ENCODE results near the gene TTC28. TPM values are rescaled to one million over a fixed set of nuclear protein-coding genes. Genes with fewer than 3 reads are reported as not detected.
"Not testable (repeated sequence)": the region's sequence is repeated elsewhere in the genome, so short reads cannot be mapped to it uniquely, and the experiment has no call there.

The TTC28 gene
- total and polyA plus RNA-seq, 12 donors, result 3.4 to 75.6 (median 28.6) TPM

- Histone ChIP-seq H3K27ac (no peak overlapping the region), H3K9me3 (replicated peaks in 1 of 3) (no peaks in the 10 kb centered on the region), H3K27me3 (no peaks in the 10 kb centered on the region), H3K36me3 (replicated peaks in 1 of 2) (no peaks in the 10 kb centered on the region), H3K4me3 (no peak overlapping the region), H3K4me1 (replicated peaks in 1 of 2) (peaks cover 0 to 16% of the 10 kb centered on the region in 2 donors)
- WGBS, 4 donors, result 78 to 88% (median 83%) methylated on average over 2 of the region's 2 CpGs
- TF ChIP-seq, protein P1, sequence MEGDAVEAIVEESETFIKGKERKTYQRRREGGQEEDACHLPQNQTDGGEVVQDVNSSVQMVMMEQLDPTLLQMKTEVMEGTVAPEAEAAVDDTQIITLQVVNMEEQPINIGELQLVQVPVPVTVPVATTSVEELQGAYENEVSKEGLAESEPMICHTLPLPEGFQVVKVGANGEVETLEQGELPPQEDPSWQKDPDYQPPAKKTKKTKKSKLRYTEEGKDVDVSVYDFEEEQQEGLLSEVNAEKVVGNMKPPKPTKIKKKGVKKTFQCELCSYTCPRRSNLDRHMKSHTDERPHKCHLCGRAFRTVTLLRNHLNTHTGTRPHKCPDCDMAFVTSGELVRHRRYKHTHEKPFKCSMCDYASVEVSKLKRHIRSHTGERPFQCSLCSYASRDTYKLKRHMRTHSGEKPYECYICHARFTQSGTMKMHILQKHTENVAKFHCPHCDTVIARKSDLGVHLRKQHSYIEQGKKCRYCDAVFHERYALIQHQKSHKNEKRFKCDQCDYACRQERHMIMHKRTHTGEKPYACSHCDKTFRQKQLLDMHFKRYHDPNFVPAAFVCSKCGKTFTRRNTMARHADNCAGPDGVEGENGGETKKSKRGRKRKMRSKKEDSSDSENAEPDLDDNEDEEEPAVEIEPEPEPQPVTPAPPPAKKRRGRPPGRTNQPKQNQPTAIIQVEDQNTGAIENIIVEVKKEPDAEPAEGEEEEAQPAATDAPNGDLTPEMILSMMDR (IDR thresholded peaks at IDR 0.05), result no peak
- no peak for TF ChIP-seq POLR2A (IDR thresholded peaks at IDR 0.05)
- DNase-seq, result no peak
- intact Hi-C loops (cut with DNase I), result no loop called here
Measured at GRCh38 chr22:28369854-28370253, 309.8 kb downstream of the TTC28 start.

GRCh38 chr22:28366856-28367255 is 312.8 kb downstream of the TTC28 start:
- Histone ChIP-seq H3K4me1 (replicated peaks in 1 of 2) (no peaks in the 10 kb centered on the region), H3K27ac (no peak overlapping the region), H3K27me3 (no peaks in the 10 kb centered on the region), H3K36me3 (replicated peaks in 1 of 2) (no peaks in the 10 kb centered on the region), H3K9me3 (replicated peaks in 1 of 3) (no peaks in the 10 kb centered on the region), H3K4me3 (no peak overlapping the region)
- intact Hi-C loops (cut with DNase I), result no loop called here
- WGBS, 4 donors, result 68 to 97% (median 86%) methylated on average over 1 of the region's 1 CpG
- DNase-seq, result no peak
- TF ChIP-seq, protein P1 (IDR thresholded peaks at IDR 0.05), result no peak
- no peak for TF ChIP-seq POLR2A (IDR thresholded peaks at IDR 0.05)

- intact Hi-C loops (cut with DNase I), result no loop called here
- Histone ChIP-seq H3K4me1 (replicated peaks in 1 of 2) (no peaks in the 10 kb centered on the region), H3K9me3 (replicated peaks in 1 of 3) (no peaks in the 10 kb centered on the region), H3K27ac (no peak overlapping the region), H3K4me3 (no peak overlapping the region), H3K27me3 (no peaks in the 10 kb centered on the region), H3K36me3 (replicated peaks in 1 of 2) (no peaks in the 10 kb centered on the region)
- TF ChIP-seq, protein P1 (IDR thresholded peaks at IDR 0.05), result no peak
- TF ChIP-seq POLR2A (IDR thresholded peaks at IDR 0.05), result no peak
- 86 to 95% (median 90%) methylated on average over 1 of the region's 1 CpG for WGBS, 4 donors
- no peak for DNase-seq
Measured at GRCh38 chr22:28365371-28365770, 314.3 kb downstream of the TTC28 start.

DNA sequence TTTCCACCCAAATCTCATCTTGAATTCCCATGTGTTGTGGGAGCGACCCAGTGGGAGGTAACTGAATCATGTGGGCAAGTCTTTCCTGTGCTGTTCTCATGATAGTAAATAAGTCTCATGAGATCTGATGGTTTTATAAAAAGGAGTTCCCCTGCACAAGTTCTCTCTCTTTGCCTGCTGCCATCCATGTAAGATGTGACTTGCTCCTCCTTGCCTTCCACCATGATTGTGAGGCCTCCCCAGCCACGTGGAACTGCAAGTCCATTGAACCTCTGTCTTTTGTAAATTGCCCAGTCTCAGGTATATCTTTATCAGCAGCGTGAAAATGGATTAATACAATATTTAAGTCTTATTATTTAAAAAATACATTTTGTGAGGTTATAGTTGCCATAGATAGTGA is 315.5 kb downstream of the TTC28 start:
- H3K27ac ChIP-seq; H3K36me3 ChIP-seq (replicated peaks in 1 of 2); H3K4me1 ChIP-seq (replicated peaks in 1 of 2); H3K27me3 ChIP-seq; H3K4me3 ChIP-seq; H3K9me3 ChIP-seq (replicated peaks in 1 of 3); DNase-seq; intact Hi-C loops (cut with DNase I): not testable (repeated sequence)
- 93 to 98% (median 95%) methylated on average over 3 of the region's 3 CpGs for WGBS, 4 donors

DNA sequence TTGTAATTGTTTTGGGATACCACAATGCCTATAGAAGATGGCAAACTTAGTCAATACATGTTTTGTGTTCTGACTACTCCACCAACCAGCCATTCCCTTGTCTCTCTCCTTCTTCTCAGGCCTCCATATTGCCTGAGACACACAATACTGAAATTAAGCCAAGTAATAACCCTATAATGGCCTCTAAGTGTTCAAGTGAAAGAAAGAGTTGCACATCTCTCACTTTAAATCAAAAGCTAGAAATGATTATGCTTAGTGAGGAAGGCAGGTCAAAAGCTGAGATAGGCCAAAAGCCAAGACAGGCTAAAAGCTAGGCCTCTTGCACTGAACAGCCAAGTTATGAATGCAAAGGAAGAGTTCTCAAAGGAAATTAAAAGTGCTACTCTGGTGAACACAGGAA is 318.7 kb downstream of the TTC28 start:
- no peaks in the 10 kb centered on the region for H3K4me1 ChIP-seq (replicated peaks in 1 of 2)
- no peak for DNase-seq
- H3K9me3 ChIP-seq (replicated peaks in 1 of 3), result no peaks in the 10 kb centered on the region
- no peaks in the 10 kb centered on the region for H3K27me3 ChIP-seq
- no peak overlapping the region for H3K27ac ChIP-seq
- H3K36me3 ChIP-seq (replicated peaks in 1 of 2), result no peaks in the 10 kb centered on the region
- intact Hi-C loops (cut with DNase I), result no loop called here
- TF ChIP-seq, protein P1 (IDR thresholded peaks at IDR 0.05), result no peak
- no peak for TF ChIP-seq POLR2A (IDR thresholded peaks at IDR 0.05)
- no peak overlapping the region for H3K4me3 ChIP-seq
